GM06990 (cell line): ENCODE measurements around the gene FER.

Source experiments
- DNase-seq: peaks from one replicate; pipeline ENCODE4 v3.0.0-alpha.2; 2011; ENCODE audit not compliant: insufficient read length; ENCODE audit errors: extremely low read depth
- H3K27me3 ChIP-seq: replicated peaks from 2 replicates; pipeline ENCODE4 v1.6.0; 2011; ENCODE audit warnings: low read length; ENCODE audit not compliant: control insufficient read depth, insufficient read depth
- H3K36me3 ChIP-seq: 2 replicates; pipeline ENCODE4 v1.5.1; 2011; ENCODE audit warnings: low read length; ENCODE audit not compliant: control insufficient read depth, insufficient read depth
- H3K4me3 ChIP-seq: replicated peaks from 2 replicates; pipeline ENCODE4 v1.5.1; 2011; ENCODE audit warnings: low read depth, mild to moderate bottlenecking, control low read depth, low read length
- CTCF ChIP-seq: IDR thresholded peaks from 2 replicates; pipeline ENCODE4 v1.5.1; 2011; ENCODE audit warnings: low read length, control low read depth, mild to moderate bottlenecking, inconsistent platforms; ENCODE audit not compliant: insufficient read depth, poor library complexity, severe bottlenecking

The FER gene

GRCh38 chr5:109105631-109106267 lies 358.1 kb downstream of the FER start:
- no peak overlapping the region for H3K4me3 ChIP-seq
- DNase-seq = no peak
- H3K36me3 ChIP-seq = no peaks in the 10 kb centered on the region
- TF ChIP-seq CTCF = no peak
- no peaks in the 10 kb centered on the region for H3K27me3 ChIP-seq

- no peak overlapping the region for H3K4me3 ChIP-seq
- no peaks in the 10 kb centered on the region for H3K27me3 ChIP-seq
- no peak for TF ChIP-seq CTCF
- no peak for DNase-seq
- no peaks in the 10 kb centered on the region for H3K36me3 ChIP-seq
Measured at GRCh38 chr5:109111680-109112079, 364.0 kb downstream of the FER start.

GRCh38 chr5:109113608-109114007 lies 365.9 kb downstream of the FER start:
- no peak for TF ChIP-seq CTCF
- DNase-seq = no peak
- Histone ChIP-seq H3K27me3 (no peaks in the 10 kb centered on the region), H3K4me3 (no peak overlapping the region), H3K36me3 (no peaks in the 10 kb centered on the region)

- no peak for DNase-seq
- no peak overlapping the region for H3K4me3 ChIP-seq
- no peaks in the 10 kb centered on the region for H3K36me3 ChIP-seq
- H3K27me3 ChIP-seq = no peaks in the 10 kb centered on the region
- no peak for TF ChIP-seq CTCF
Measured at GRCh38 chr5:109121225-109121624, 373.5 kb downstream of the FER start.

GRCh38 chr5:109125755-109126429 lies 378.2 kb downstream of the FER start:
- Histone ChIP-seq H3K27me3 (no peaks in the 10 kb centered on the region), H3K36me3 (no peaks in the 10 kb centered on the region), H3K4me3 (no peak overlapping the region)
- DNase-seq = no peak
- TF ChIP-seq CTCF = no peak
